ENCODE measurements around the gene HIVEP1. TPM values are rescaled to one million over a fixed set of nuclear protein-coding genes. Genes with fewer than 3 reads are reported as not detected.

Gene HIVEP1
- total RNA-seq, 3 donors from 2014 or later = 24.2 to 26.1 (median 25.8) TPM

- no peak for DNase-seq
- Mint-ChIP-seq H3K4me3 (no peak overlapping the region), H3K36me3 (ENCODE audit: insufficient read depth) (peaks cover 15% of the 10 kb centered on the region), H3K9me3 (no peaks in the 10 kb centered on the region), H3K27me3 (ENCODE audit: low read depth) (no peaks in the 10 kb centered on the region), H3K4me1 (ENCODE audit: low read depth) (peaks cover 55% of the 10 kb centered on the region)
- peak in 1 of 2 donors; percentile 27 for ATAC-seq
Observed at GRCh38 chr6:12064131-12064530, 52.0 kb downstream of the HIVEP1 start.

- no peaks in the 10 kb centered on the region for H3K27me3 Mint-ChIP-seq (ENCODE audit: low read depth)
- H3K36me3 Mint-ChIP-seq (ENCODE audit: insufficient read depth) = peaks cover 12% of the 10 kb centered on the region
- H3K4me1 Mint-ChIP-seq (ENCODE audit: low read depth) = peaks cover 54% of the 10 kb centered on the region
- H3K9me3 Mint-ChIP-seq = no peaks in the 10 kb centered on the region
- no peak overlapping the region for H3K4me3 Mint-ChIP-seq
- DNase-seq (no peak), ATAC-seq (no peak)
Observed at GRCh38 chr6:12064538-12065071, 52.5 kb downstream of the HIVEP1 start.

- peaks cover 49% of the 10 kb centered on the region for H3K4me1 Mint-ChIP-seq (ENCODE audit: low read depth)
- DNase-seq = no peak
- ATAC-seq = no peak
- no peaks in the 10 kb centered on the region for H3K9me3 Mint-ChIP-seq
- no peaks in the 10 kb centered on the region for H3K27me3 Mint-ChIP-seq (ENCODE audit: low read depth)
- peak overlapping the region; percentile 20 for H3K4me3 Mint-ChIP-seq
- H3K36me3 Mint-ChIP-seq (ENCODE audit: insufficient read depth) = peaks cover 11% of the 10 kb centered on the region
Observed at GRCh38 chr6:12065321-12066140, 53.4 kb downstream of the HIVEP1 start.

- H3K4me1 Mint-ChIP-seq (ENCODE audit: low read depth) = peaks cover 49% of the 10 kb centered on the region
- DNase-seq = no peak
- H3K4me3 Mint-ChIP-seq = no peak overlapping the region
- H3K36me3 Mint-ChIP-seq (ENCODE audit: insufficient read depth) = peaks cover 11% of the 10 kb centered on the region
- H3K27me3 Mint-ChIP-seq (ENCODE audit: low read depth) = no peaks in the 10 kb centered on the region
- ATAC-seq = no peak
- H3K9me3 Mint-ChIP-seq = no peaks in the 10 kb centered on the region
Observed at GRCh38 chr6:12066297-12066696, 54.2 kb downstream of the HIVEP1 start.

GRCh38 chr6:12068899-12069557 is 56.9 kb downstream of the HIVEP1 start:
- Mint-ChIP-seq H3K9me3 (no peaks in the 10 kb centered on the region), H3K4me3 (no peak overlapping the region), H3K27me3 (ENCODE audit: low read depth) (no peaks in the 10 kb centered on the region), H3K36me3 (ENCODE audit: insufficient read depth) (peaks cover 11% of the 10 kb centered on the region), H3K4me1 (ENCODE audit: low read depth) (peaks cover 56% of the 10 kb centered on the region)
- DNase-seq = no peak
- no peak for ATAC-seq

- H3K9me3 Mint-ChIP-seq = no peaks in the 10 kb centered on the region
- DNase-seq (no peak), ATAC-seq (no peak)
- H3K4me3 Mint-ChIP-seq = no peak overlapping the region
- H3K27me3 Mint-ChIP-seq (ENCODE audit: low read depth) = no peaks in the 10 kb centered on the region
- peaks cover 53% of the 10 kb centered on the region for H3K4me1 Mint-ChIP-seq (ENCODE audit: low read depth)
- H3K36me3 Mint-ChIP-seq (ENCODE audit: insufficient read depth) = peaks cover 6% of the 10 kb centered on the region
Observed at GRCh38 chr6:12069891-12070529, 57.9 kb downstream of the HIVEP1 start.

GRCh38 chr6:12071064-12071615 is 59.0 kb downstream of the HIVEP1 start:
- DNase-seq (no peak), ATAC-seq (no peak)
- Mint-ChIP-seq H3K4me1 (ENCODE audit: low read depth) (peaks cover 46% of the 10 kb centered on the region), H3K27me3 (ENCODE audit: low read depth) (no peaks in the 10 kb centered on the region), H3K4me3 (no peak overlapping the region), H3K36me3 (ENCODE audit: insufficient read depth) (peaks cover 5% of the 10 kb centered on the region), H3K9me3 (no peaks in the 10 kb centered on the region)

- DNase-seq = no peak
- H3K9me3 Mint-ChIP-seq = no peaks in the 10 kb centered on the region
- no peaks in the 10 kb centered on the region for H3K27me3 Mint-ChIP-seq (ENCODE audit: low read depth)
- H3K4me3 Mint-ChIP-seq = no peak overlapping the region
- peaks cover 49% of the 10 kb centered on the region for H3K4me1 Mint-ChIP-seq (ENCODE audit: low read depth)
- ATAC-seq = peak; percentile 71
- H3K36me3 Mint-ChIP-seq (ENCODE audit: insufficient read depth) = peaks cover 12% of the 10 kb centered on the region
Observed at GRCh38 chr6:12075067-12075563, 63.0 kb downstream of the HIVEP1 start.

- peaks cover 18% of the 10 kb centered on the region for H3K36me3 Mint-ChIP-seq (ENCODE audit: insufficient read depth)
- peak; percentile 56 to 71 for ATAC-seq
- H3K9me3 Mint-ChIP-seq = no peaks in the 10 kb centered on the region
- DNase-seq = no peak
- no peak overlapping the region for H3K4me3 Mint-ChIP-seq
- H3K27me3 Mint-ChIP-seq (ENCODE audit: low read depth) = no peaks in the 10 kb centered on the region
- H3K4me1 Mint-ChIP-seq (ENCODE audit: low read depth) = peaks cover 52% of the 10 kb centered on the region
Observed at GRCh38 chr6:12077021-12077710, 65.1 kb downstream of the HIVEP1 start.

- no peaks in the 10 kb centered on the region for H3K27me3 Mint-ChIP-seq (ENCODE audit: low read depth)
- peaks cover 49% of the 10 kb centered on the region for H3K4me1 Mint-ChIP-seq (ENCODE audit: low read depth)
- H3K36me3 Mint-ChIP-seq (ENCODE audit: insufficient read depth) = peaks cover 18% of the 10 kb centered on the region
- ATAC-seq (no peak), DNase-seq (no peak)
- H3K9me3 Mint-ChIP-seq = no peaks in the 10 kb centered on the region
- H3K4me3 Mint-ChIP-seq = no peak overlapping the region
Observed at GRCh38 chr6:12078014-12078413, 65.9 kb downstream of the HIVEP1 start.

- H3K4me3 Mint-ChIP-seq = no peak overlapping the region
- peaks cover 46% of the 10 kb centered on the region for H3K4me1 Mint-ChIP-seq (ENCODE audit: low read depth)
- no peaks in the 10 kb centered on the region for H3K9me3 Mint-ChIP-seq
- H3K36me3 Mint-ChIP-seq (ENCODE audit: insufficient read depth) = peaks cover 17% of the 10 kb centered on the region
- ATAC-seq = no peak
- no peak for DNase-seq
- H3K27me3 Mint-ChIP-seq (ENCODE audit: low read depth) = no peaks in the 10 kb centered on the region
Observed at GRCh38 chr6:12081771-12082170, 69.7 kb downstream of the HIVEP1 start.

GRCh38 chr6:12082368-12082767 is 70.3 kb downstream of the HIVEP1 start:
- H3K27me3 Mint-ChIP-seq (ENCODE audit: low read depth) = no peaks in the 10 kb centered on the region
- ATAC-seq (no peak), DNase-seq (no peak)
- H3K9me3 Mint-ChIP-seq = no peaks in the 10 kb centered on the region
- H3K4me1 Mint-ChIP-seq (ENCODE audit: low read depth) = peaks cover 41% of the 10 kb centered on the region
- peaks cover 14% of the 10 kb centered on the region for H3K36me3 Mint-ChIP-seq (ENCODE audit: insufficient read depth)
- no peak overlapping the region for H3K4me3 Mint-ChIP-seq

GRCh38 chr6:12083302-12083701 is 71.2 kb downstream of the HIVEP1 start:
- no peak for DNase-seq
- Mint-ChIP-seq H3K27me3 (ENCODE audit: low read depth) (no peaks in the 10 kb centered on the region), H3K4me1 (ENCODE audit: low read depth) (peaks cover 41% of the 10 kb centered on the region), H3K9me3 (no peaks in the 10 kb centered on the region), H3K4me3 (no peak overlapping the region), H3K36me3 (ENCODE audit: insufficient read depth) (peaks cover 9% of the 10 kb centered on the region)
- ATAC-seq = no peak

All from activated T-cell treated with anti-CD3 and anti-CD28 coated beads, Interleukin-2, amount 50 U/mL, for 4 hours (primary cell).